Uterus (tissue), 2 donors: Measurements from ENCODE around the gene CCDC201.

ENCODE experiments used
- POLR2A ChIP-seq, 2 donors: fragments of 450-650 bp; IDR thresholded peaks; one replicate each; pipeline ENCODE4 v1.6.1; 2016; ENCODE audit warnings: antibody characterized with exemption in 2 of 2, mild to moderate bottlenecking in 1 of 2, moderate library complexity in 1 of 2
- TF ChIP-seq, protein P1 (sequence below), 4 experiments: fragments of 200-600 bp in 2 of 4; fragments of 450-650 bp in 2 of 4; sonication (generic) in 2 of 4; IDR thresholded peaks; one replicate each; pipeline ENCODE4 v1.5.1; 2016 to 2019; ENCODE audit warnings: antibody characterized with exemption in 4 of 4, mild to moderate bottlenecking in 2 of 4, moderate library complexity in 1 of 4

DNA sequence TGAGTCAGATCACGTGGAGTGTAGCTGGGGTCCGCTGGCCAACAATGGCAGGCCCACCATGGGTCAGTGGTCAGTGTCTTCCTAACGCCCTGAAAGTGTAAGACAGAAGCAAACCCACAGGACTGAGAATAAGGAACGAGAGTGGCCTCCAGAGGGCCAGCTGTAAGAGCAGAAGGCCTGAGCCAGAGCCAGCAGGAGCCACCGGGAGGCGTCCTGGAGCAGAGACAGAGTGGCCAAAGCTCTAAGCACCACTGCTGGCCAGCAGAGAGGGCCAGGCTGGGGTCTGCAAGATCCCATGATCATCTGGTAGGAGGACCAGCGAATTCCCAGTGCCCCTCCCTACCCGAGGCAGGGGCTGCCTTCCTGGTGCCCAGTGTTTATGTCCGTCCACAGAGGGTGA is 9.2 kb downstream of the CCDC201 start:
- TF ChIP-seq, protein P1, sequence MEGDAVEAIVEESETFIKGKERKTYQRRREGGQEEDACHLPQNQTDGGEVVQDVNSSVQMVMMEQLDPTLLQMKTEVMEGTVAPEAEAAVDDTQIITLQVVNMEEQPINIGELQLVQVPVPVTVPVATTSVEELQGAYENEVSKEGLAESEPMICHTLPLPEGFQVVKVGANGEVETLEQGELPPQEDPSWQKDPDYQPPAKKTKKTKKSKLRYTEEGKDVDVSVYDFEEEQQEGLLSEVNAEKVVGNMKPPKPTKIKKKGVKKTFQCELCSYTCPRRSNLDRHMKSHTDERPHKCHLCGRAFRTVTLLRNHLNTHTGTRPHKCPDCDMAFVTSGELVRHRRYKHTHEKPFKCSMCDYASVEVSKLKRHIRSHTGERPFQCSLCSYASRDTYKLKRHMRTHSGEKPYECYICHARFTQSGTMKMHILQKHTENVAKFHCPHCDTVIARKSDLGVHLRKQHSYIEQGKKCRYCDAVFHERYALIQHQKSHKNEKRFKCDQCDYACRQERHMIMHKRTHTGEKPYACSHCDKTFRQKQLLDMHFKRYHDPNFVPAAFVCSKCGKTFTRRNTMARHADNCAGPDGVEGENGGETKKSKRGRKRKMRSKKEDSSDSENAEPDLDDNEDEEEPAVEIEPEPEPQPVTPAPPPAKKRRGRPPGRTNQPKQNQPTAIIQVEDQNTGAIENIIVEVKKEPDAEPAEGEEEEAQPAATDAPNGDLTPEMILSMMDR (IDR thresholded peaks at IDR 0.05): no peak
- TF ChIP-seq POLR2A (IDR thresholded peaks at IDR 0.05): no peak
